Heart right ventricle (tissue), 16 donors: Measurements from ENCODE around the gene CRTC1. TPM values are rescaled to one million over a fixed set of nuclear protein-coding genes. Genes with fewer than 3 reads are reported as not detected.

Experiments
- ATAC-seq, 8 donors: fragments of 200-7000 bp; cut with Tn5 transposase; one replicate each; pipeline ENCODE4 v1.9.1; 2020; ENCODE audit warnings: mild to moderate bottlenecking in 8 of 8, moderate library complexity in 8 of 8, moderate number of reproducible peaks in 1 of 8
- DNase-seq, 2 donors: peaks; one replicate each; pipeline ENCODE4 v3.0.0-alpha.2; 2020
- H3K27ac ChIP-seq, 10 donors: fragments of 200-600 bp; sonication (generic) in 2 of 10; one replicate each; pipeline versions ENCODE4 v1.5.0 to v1.8.0; 2020 to 2022; ENCODE audit warnings: mild to moderate bottlenecking in 3 of 10
- H3K27me3 ChIP-seq, 7 donors: fragments of 200-600 bp; one replicate each; pipeline ENCODE4 v1.8.0; 2021 to 2022; ENCODE audit warnings: mild to moderate bottlenecking in 2 of 7
- H3K36me3 ChIP-seq, 9 donors: fragments of 200-600 bp; sonication (generic) in 1 of 9; one replicate each; pipeline versions ENCODE4 v1.5.0 to v1.8.0; 2020 to 2022; ENCODE audit warnings: mild to moderate bottlenecking in 2 of 9
- H3K4me1 ChIP-seq, 9 donors: fragments of 200-600 bp; sonication (generic) in 1 of 9; one replicate each; pipeline versions ENCODE4 v1.5.0 to v1.8.0; 2020 to 2022; ENCODE audit warnings: mild to moderate bottlenecking in 4 of 9
- H3K4me3 ChIP-seq, 10 donors: fragments of 200-600 bp; sonication (generic) in 2 of 10; one replicate each; pipeline versions ENCODE4 v1.5.0 to v1.8.0; 2020 to 2022; ENCODE audit warnings: mild to moderate bottlenecking in 7 of 10, moderate library complexity in 2 of 10
- H3K9me3 ChIP-seq, 11 donors: fragments of 200-600 bp in 10 of 11; sonication (generic) in 2 of 11; one replicate each; pipeline versions ENCODE4 v1.5.0 to v1.8.0; 2013 to 2022; ENCODE audit warnings: mild to moderate bottlenecking in 2 of 11, control low read depth in 1 of 11, moderate library complexity in 1 of 11
- CTCF ChIP-seq, 9 donors: fragments of 200-600 bp; sonication (generic) in 2 of 9; IDR thresholded peaks; one replicate each; pipeline versions ENCODE4 v1.5.0 to v1.8.0; 2021 to 2022; ENCODE audit warnings: antibody characterized with exemption in 9 of 9, mild to moderate bottlenecking in 5 of 9, moderate library complexity in 1 of 9
- WGBS, 2 donors: extraction: QIAGEN DNeasy Blood & Tissue Kit; methylation state at CpG; one replicate each; pipeline ENCODE4 v1.1.7; 2013; ENCODE audit warnings: inconsistent platforms in 1 of 2; 5-methylcytosine and 5-hydroxymethylcytosine counted together
- intact Hi-C, 10 donors: fragments of 100-400 bp; cut with DNase I; formaldehyde crosslinking; loops; one replicate each; pipeline versions ENCODE4 v1.11.1 to v1.14.2; 2022
- polyA plus RNA-seq, 2 donors: library from polyadenylated mRNA; stranded (reverse); fragments of 200-250 nt; gene quantifications; one replicate each; pipeline ENCODE4 v1.2.3, GENCODE V29; 2013
- total RNA-seq, 10 donors: library from RNA; stranded (reverse); fragmentation: NEBNext Ultra II Directional in 3 of 10; extraction: Animal tissue kit (Norgen Biotek cat#: 25700) in 3 of 10; gene quantifications; one replicate each; pipeline versions ENCODE4 v1.2.1 to v1.2.4, GENCODE V29; 2021 to 2023
- donor health status: Arrhythmogenic right ventricular cardiomyopathy.
- donor health status: ischemic (EF 13 %, LVEDD 7.1; RV severe dilation, severe dysfunction).
- donor health status: healthy with polysubstance abuse.
- donor health status: DM: no; HTN: yes; CAD: no.
- donor health status: DM: no; HTN: no; CAD: no.
- donor health status: ischemic (EF 25% LVEDD 6.9; RV normal size, moderate dysfunction).
- donor health status: ischemic (EF 25% LVEDD 5.7; RV mildly dilated, moderate dysfunction).
- donor health status: healthy.
- donor health status: DM: yes; HTN: yes; CAD: no.
- donor health status: Ischemic cardiomyopathy.
- donor health status: ischemic (EF 35%, LVEDD 5.7; RV mildly dilated, moderate dysfunction).
- donor health status: nonischemic (EF 11% LVEDD 7.7; RV severe dilation, severe dysfunction).
- donor health status: DM: yes; HTN: yes; CAD: no.
- donor health status: PGD.
- donor health status: ischemic (EF 29% LVEDD 5.4; RV normal size, mild dysfunction).
- donor health status: nonischemic (EF 23%, LVEDD 6.1; RV moderate dilation, normal function).

The CRTC1 gene
- total and polyA plus RNA-seq, 12 donors: 3.2 to 11.8 (median 9.1) TPM

DNA sequence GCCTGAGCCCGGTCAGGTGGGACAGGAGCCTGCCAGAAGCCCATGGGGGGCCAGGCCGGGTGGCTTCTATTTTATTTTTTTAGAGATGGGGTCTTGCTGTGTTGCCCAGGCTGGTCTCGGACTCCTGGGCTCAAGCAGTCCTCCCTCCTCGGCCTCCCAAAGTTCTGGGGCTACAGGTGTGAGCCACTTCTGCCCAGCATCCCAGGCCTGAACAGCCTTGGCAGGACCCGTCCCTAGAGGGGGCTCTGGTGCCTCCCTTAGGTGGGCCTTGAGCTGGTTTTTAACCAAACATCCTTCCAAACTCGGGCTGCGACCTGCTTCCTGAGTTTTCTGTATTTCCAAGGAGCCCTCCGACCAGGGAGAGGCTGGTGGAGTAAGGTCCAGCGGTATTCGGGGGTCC is 97.2 kb downstream of the CRTC1 start:
- Histone ChIP-seq H3K4me1 (peaks cover 0 to 8% (median 4%) of the 10 kb centered on the region in 9 donors), H3K9me3 (no peaks in the 10 kb centered on the region), H3K4me3 (no peak overlapping the region), H3K36me3 (no peaks in the 10 kb centered on the region), H3K27me3 (peaks cover 0 to 59% (median 20%) of the 10 kb centered on the region in 7 donors), H3K27ac (no peak overlapping the region)
- ATAC-seq (no peak), DNase-seq (no peak)
- intact Hi-C loops: no loop called here
- TF ChIP-seq CTCF (IDR thresholded peaks at IDR 0.05): no peak
- WGBS, 2 donors: 73 to 74% methylated on average over 10 of the region's 10 CpGs

DNA sequence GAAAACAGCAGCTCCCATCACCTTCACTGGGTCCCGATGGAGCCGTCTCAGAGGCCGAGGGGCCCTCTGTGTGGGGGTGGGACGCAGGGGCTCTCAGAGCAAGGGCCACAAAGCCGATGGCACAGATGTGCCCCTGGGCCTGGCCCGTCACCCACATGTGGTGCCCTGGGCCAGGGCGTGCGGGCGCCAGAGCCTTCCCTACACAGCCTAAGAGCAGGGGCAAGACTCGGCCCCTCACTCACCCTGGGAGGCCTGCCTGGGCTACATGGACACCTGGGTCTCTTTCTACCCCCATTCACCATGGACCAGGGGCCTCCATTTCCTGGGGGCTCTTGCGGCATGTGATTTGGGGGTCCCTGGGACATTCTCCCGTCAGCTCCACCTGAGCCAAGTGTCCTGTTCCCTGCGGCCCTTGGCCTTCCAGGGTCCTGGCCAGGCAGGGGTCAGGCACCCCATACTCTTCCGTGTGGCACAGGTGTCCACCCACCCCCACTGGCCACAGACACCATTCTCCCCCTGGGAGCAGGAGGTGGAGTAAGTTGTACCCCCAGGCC is 97.6 kb downstream of the CRTC1 start:
- no peak for ATAC-seq
- Histone ChIP-seq H3K9me3 (no peaks in the 10 kb centered on the region), H3K36me3 (no peaks in the 10 kb centered on the region), H3K4me1 (peaks cover 0 to 9% (median 6%) of the 10 kb centered on the region in 9 donors), H3K27me3 (peaks cover 0 to 64% (median 25%) of the 10 kb centered on the region in 7 donors), H3K4me3 (no peak overlapping the region), H3K27ac (no peak overlapping the region)
- TF ChIP-seq CTCF (IDR thresholded peaks at IDR 0.05): no peak
- intact Hi-C loops: no loop called here
- DNase-seq: no peak
- 91 to 92% methylated on average over 14 of the region's 14 CpGs for WGBS, 2 donors

DNA sequence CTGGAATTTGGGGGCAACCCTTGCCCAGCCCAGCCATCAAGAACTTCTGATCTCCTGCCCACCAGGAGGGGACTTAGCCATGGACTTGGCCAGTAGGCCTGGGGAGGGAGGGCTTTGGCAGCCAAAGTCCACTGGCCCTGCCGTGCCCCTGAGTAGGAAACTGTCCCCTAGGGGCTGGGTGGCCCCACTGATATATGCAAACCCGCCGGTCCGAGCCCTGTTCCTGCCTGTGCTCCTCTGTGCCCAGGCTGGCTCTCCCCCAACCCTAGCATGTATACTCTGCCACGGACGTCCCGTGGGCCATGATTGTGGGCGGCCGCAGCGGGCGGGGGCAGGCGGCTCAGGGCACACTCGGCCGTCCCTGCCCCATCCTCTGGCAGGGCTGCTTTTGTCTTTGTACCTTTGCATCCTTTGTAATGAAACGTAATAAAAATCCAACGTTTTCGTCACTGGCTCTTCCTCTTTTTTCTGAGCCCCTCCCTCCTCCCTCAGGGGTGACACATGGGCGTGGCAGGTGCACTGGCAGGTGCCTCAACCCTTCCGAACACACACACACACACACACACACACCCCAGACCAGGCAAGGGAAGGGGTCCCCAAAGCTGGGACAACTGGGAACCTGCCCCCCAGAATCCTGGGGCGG is 98.5 kb downstream of the CRTC1 start:
- ATAC-seq (no peak), DNase-seq (no peak)
- Histone ChIP-seq H3K4me3 (no peak overlapping the region), H3K9me3 (no peaks in the 10 kb centered on the region), H3K4me1 (peaks cover 0 to 9% (median 7%) of the 10 kb centered on the region in 9 donors), H3K27me3 (peaks cover 2 to 69% (median 34%) of the 10 kb centered on the region in 7 donors), H3K36me3 (no peaks in the 10 kb centered on the region), H3K27ac (no peak overlapping the region)
- no peak for TF ChIP-seq CTCF (IDR thresholded peaks at IDR 0.05)
- intact Hi-C loops: no loop called here
- 79 to 82% methylated on average over 20 of the region's 20 CpGs for WGBS, 2 donors

GRCh38 chr19:18782559-18783225 is 99.2 kb downstream of the CRTC1 start:
- no peak for ATAC-seq
- peaks cover 7 to 76% (median 41%) of the 10 kb centered on the region in 7 donors for H3K27me3 ChIP-seq
- intact Hi-C loops: no loop called here
- no peak overlapping the region for H3K4me3 ChIP-seq
- no peak for TF ChIP-seq CTCF (IDR thresholded peaks at IDR 0.05)
- H3K36me3 ChIP-seq: no peaks in the 10 kb centered on the region
- no peaks in the 10 kb centered on the region for H3K9me3 ChIP-seq
- H3K27ac ChIP-seq: no peak overlapping the region
- no peak for DNase-seq
- WGBS, 2 donors: 84 to 88% methylated on average over 22 of the region's 22 CpGs
- H3K4me1 ChIP-seq: peaks cover 0 to 14% (median 9%) of the 10 kb centered on the region in 9 donors
